DOHH2 (cell line): Measurements from ENCODE around the gene PEA15.

ENCODE experiments used
- H3F3A ChIP-seq: fragments of 200-600 bp; sonication (generic), shearing (Covaris generic); 2 replicates; pipeline ENCODE4 v1.6.0; 2016; ENCODE audit warnings: antibody characterized with exemption, mild to moderate bottlenecking; ENCODE audit not compliant: control insufficient read depth, insufficient read depth
- H3K27ac ChIP-seq: fragments of 200-600 bp; sonication (generic); 2 replicates; pipeline ENCODE4 v1.5.1; 2014; ENCODE audit warnings: low read depth, mild to moderate bottlenecking, low read length, moderate library complexity
- H3K27me3 ChIP-seq: fragments of 200-600 bp; sonication (generic); 2 replicates; pipeline ENCODE4 v1.6.1; 2014; ENCODE audit warnings: mild to moderate bottlenecking, low read length, mixed read lengths; ENCODE audit not compliant: control insufficient read depth
- H3K36me3 ChIP-seq: fragments of 200-600 bp; sonication (generic); 2 replicates; pipeline ENCODE4 v1.6.1; 2014; ENCODE audit warnings: mild to moderate bottlenecking, low read length, moderate library complexity, mixed read lengths; ENCODE audit not compliant: control insufficient read depth
- H3K4me1 ChIP-seq: fragments of 200-600 bp; sonication (generic); 2 replicates; pipeline ENCODE4 v1.6.1; 2014; ENCODE audit warnings: mild to moderate bottlenecking, low read length, mixed read lengths; ENCODE audit not compliant: control insufficient read depth
- H3K4me2 ChIP-seq: fragments of 200-600 bp; sonication (generic); 2 replicates; pipeline ENCODE4 v1.6.0; 2014; ENCODE audit warnings: mild to moderate bottlenecking, low read length, moderate library complexity
- H3K4me3 ChIP-seq: fragments of 200-600 bp; sonication (generic); 2 replicates; pipeline ENCODE4 v1.5.1; 2014; ENCODE audit warnings: mild to moderate bottlenecking, low read length, mixed read lengths
- H3K79me2 ChIP-seq: fragments of 200-600 bp; sonication (generic); 2 replicates; pipeline ENCODE4 v1.6.1; 2014; ENCODE audit warnings: mild to moderate bottlenecking, low read length, mixed read lengths; ENCODE audit not compliant: control insufficient read depth
- H3K9me2 ChIP-seq: fragments of 200-600 bp; sonication (generic); replicated peaks from 2 replicates; pipeline ENCODE4 v1.6.1; 2014; ENCODE audit warnings: mild to moderate bottlenecking, low read length, mixed read lengths; ENCODE audit not compliant: control insufficient read depth
- H3K9me3 ChIP-seq: fragments of 200-600 bp; sonication (generic); 2 replicates; pipeline ENCODE4 v1.6.1; 2014; ENCODE audit warnings: antibody characterized with exemption, low read length, mixed read lengths; ENCODE audit not compliant: control insufficient read depth, insufficient read depth
- H4K20me1 ChIP-seq: fragments of 200-600 bp; sonication (generic); 2 replicates; pipeline ENCODE4 v1.6.0; 2014; ENCODE audit warnings: low read depth, mild to moderate bottlenecking, antibody characterized with exemption, low read length, moderate library complexity; ENCODE audit not compliant: control insufficient read depth, insufficient read depth
- CTCF ChIP-seq: fragments of 200-600 bp; sonication (generic); IDR thresholded peaks from one replicate; pipeline ENCODE4 v1.5.1; 2014; ENCODE audit warnings: antibody characterized with exemption, mild to moderate bottlenecking, low read depth, low read length; ENCODE audit not compliant: poor library complexity, severe bottlenecking
- EZH2phosphoT487 ChIP-seq: fragments of 200-600 bp; sonication (generic); IDR thresholded peaks from 2 replicates; pipeline ENCODE4 v1.6.1; 2017; ENCODE audit warnings: borderline replicate concordance, mild to moderate bottlenecking, antibody characterized with exemption, low read length, moderate library complexity, mixed read lengths

The PEA15 gene

DNA sequence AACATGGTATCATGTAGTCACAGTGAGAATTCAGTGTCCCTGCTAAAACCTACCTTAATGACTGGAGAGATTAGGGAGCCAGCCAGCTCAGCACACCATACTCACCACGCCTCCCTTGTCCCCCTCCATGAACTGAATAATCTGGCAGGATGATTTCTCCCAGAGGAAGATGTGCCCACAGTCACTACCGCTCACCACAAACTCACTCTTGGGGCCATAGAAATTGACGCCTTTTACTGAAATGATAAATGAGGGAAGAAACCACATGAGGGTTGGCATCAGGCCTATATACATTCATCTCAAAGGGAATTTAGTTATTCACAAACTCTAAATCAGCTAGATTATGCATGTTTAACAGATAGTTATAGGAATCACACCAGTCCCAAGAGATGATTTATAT lies 17.4 kb downstream of the PEA15 start:
- no peaks in the 10 kb centered on the region for H3K79me2 ChIP-seq
- H3K4me3 ChIP-seq = no peak overlapping the region
- H3K27ac ChIP-seq = no peak overlapping the region
- H4K20me1 ChIP-seq = no peaks in the 10 kb centered on the region
- TF ChIP-seq EZH2phosphoT487 (no peak), CTCF (no peak)
- H3K4me2 ChIP-seq = no peak overlapping the region
- H3K27me3 ChIP-seq = no peaks in the 10 kb centered on the region
- peaks cover 99% of the 10 kb centered on the region for H3K36me3 ChIP-seq
- no peaks in the 10 kb centered on the region for H3K4me1 ChIP-seq
- peaks cover 5% of the 10 kb centered on the region; the same call in 1 of the 2 replicates for H3F3A ChIP-seq
- H3K9me2 ChIP-seq = no peaks in the 10 kb centered on the region
- no peaks in the 10 kb centered on the region for H3K9me3 ChIP-seq

DNA sequence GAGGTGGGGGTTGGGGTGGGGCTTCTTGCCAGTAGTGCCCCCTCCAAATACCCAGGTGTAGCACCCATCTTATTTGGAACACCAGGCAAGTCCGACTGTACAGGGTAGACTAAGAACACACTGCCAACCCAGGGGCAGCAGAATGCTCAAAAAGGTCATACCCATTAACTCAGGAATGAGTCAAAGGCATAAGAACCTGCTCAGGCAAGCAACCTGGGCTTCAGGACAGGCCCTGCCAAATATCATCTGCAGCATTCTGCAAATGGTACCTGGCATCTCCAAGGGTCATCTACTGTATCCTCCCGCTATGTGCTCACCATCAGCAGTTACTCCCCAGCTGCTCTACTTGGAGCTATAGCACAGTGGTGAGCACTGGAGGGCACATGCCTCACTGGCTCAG lies 19.4 kb downstream of the PEA15 start:
- Histone ChIP-seq H3K4me2 (no peak overlapping the region), H3K27ac (no peak overlapping the region), H3K4me1 (no peaks in the 10 kb centered on the region), H3K36me3 (peaks cover 95% of the 10 kb centered on the region), H3K9me2 (no peaks in the 10 kb centered on the region), H3K9me3 (no peaks in the 10 kb centered on the region), H4K20me1 (no peaks in the 10 kb centered on the region), H3K4me3 (no peak overlapping the region), H3K27me3 (no peaks in the 10 kb centered on the region), H3F3A (peaks cover 5% of the 10 kb centered on the region; the same call in 1 of the 2 replicates), H3K79me2 (no peaks in the 10 kb centered on the region)
- no peak for TF ChIP-seq EZH2phosphoT487
- TF ChIP-seq CTCF = no peak

DNA sequence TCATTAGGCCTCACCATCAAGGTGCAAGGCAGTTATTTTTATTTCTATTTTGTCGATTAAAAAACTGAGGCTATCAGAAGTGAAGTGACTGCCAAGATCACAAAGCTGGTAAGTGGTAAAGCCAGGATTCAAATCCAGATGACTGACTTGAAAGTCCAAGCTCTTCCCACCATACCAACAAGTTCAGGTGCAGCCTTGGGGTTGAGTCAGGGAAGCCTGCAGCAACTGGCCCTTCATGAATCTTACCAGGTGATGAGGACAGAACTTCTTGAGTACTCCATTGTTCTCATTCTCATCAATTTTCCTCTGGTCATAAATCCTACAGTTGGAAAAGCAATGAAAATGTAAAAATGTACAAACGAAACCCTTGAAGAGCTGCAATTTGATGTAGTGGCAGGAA lies 20.2 kb downstream of the PEA15 start:
- H4K20me1 ChIP-seq = no peaks in the 10 kb centered on the region
- no peaks in the 10 kb centered on the region for H3K4me1 ChIP-seq
- no peak overlapping the region for H3K4me2 ChIP-seq
- H3K9me3 ChIP-seq = no peaks in the 10 kb centered on the region
- peaks cover 94% of the 10 kb centered on the region for H3K36me3 ChIP-seq
- no peaks in the 10 kb centered on the region for H3K79me2 ChIP-seq
- H3K4me3 ChIP-seq = no peak overlapping the region
- no peaks in the 10 kb centered on the region for H3K9me2 ChIP-seq
- TF ChIP-seq EZH2phosphoT487 (no peak), CTCF (no peak)
- H3F3A ChIP-seq = peaks cover 5% of the 10 kb centered on the region; the same call in 1 of the 2 replicates
- H3K27ac ChIP-seq = no peak overlapping the region
- no peaks in the 10 kb centered on the region for H3K27me3 ChIP-seq
